WTC11 (cell line): ENCODE results near the gene LUC7L3.

Experiments used
- CBFB ChIP-seq: sonication (generic); formaldehyde crosslinking; IDR thresholded peaks from 2 replicates; pipeline ENCODE4 v1.8.1; 2022; ENCODE audit warnings: mild to moderate bottlenecking, low read depth, missing genetic modification reagents
- FOXP1 ChIP-seq: sonication (generic); formaldehyde crosslinking; IDR thresholded peaks from 2 replicates; pipeline ENCODE4 v1.8.0; 2022; ENCODE audit warnings: missing genetic modification reagents, mild to moderate bottlenecking, moderate library complexity, borderline replicate concordance
- JUN ChIP-seq: sonication (generic); formaldehyde crosslinking; IDR thresholded peaks from 2 replicates; pipeline ENCODE4 v1.8.0; 2023; ENCODE audit warnings: mild to moderate bottlenecking, missing genetic modification reagents
- NFYB ChIP-seq: sonication (generic); formaldehyde crosslinking; conservative IDR thresholded peaks from 2 replicates; pipeline ENCODE4 v1.8.0; 2022; ENCODE audit warnings: low read depth, missing genetic modification reagents
- SMAD3 ChIP-seq: sonication (generic); formaldehyde crosslinking; IDR thresholded peaks from 2 replicates; pipeline ENCODE4 v1.8.0; 2022; ENCODE audit warnings: missing genetic modification reagents, mild to moderate bottlenecking, borderline replicate concordance
- SP1 ChIP-seq: sonication (generic); formaldehyde crosslinking; conservative IDR thresholded peaks from 2 replicates; pipeline ENCODE4 v1.8.1; 2022; ENCODE audit warnings: missing genetic modification reagents
- TCF7 ChIP-seq: sonication (generic); formaldehyde crosslinking; IDR thresholded peaks from 2 replicates; pipeline ENCODE4 v1.8.0; 2022; ENCODE audit warnings: mild to moderate bottlenecking, low read depth, missing genetic modification reagents, moderate library complexity
- ZNF138 ChIP-seq: sonication (generic); formaldehyde crosslinking; conservative IDR thresholded peaks from 2 replicates; pipeline ENCODE4 v1.8.1; 2022; ENCODE audit warnings: mild to moderate bottlenecking, moderate library complexity, missing genetic modification reagents
- TF ChIP-seq, protein P1 (sequence below): sonication (generic); formaldehyde crosslinking; IDR thresholded peaks from 2 replicates; pipeline ENCODE4 v1.8.0; 2022; ENCODE audit warnings: mild to moderate bottlenecking, missing genetic modification reagents
- TF ChIP-seq, protein P2 (sequence below): sonication (generic); formaldehyde crosslinking; IDR thresholded peaks from 2 replicates; pipeline ENCODE4 v1.8.1; 2023; ENCODE audit warnings: mild to moderate bottlenecking, missing genetic modification reagents, moderate library complexity
- TF ChIP-seq, protein P3 (sequence below): fragments of 200-600 bp; IDR thresholded peaks from 2 replicates; pipeline ENCODE4 v1.8.0; 2022; ENCODE audit warnings: antibody characterized with exemption
- TF ChIP-seq, protein P4 (sequence below): sonication (generic); formaldehyde crosslinking; IDR thresholded peaks from 2 replicates; pipeline ENCODE4 v1.8.1; 2023; ENCODE audit warnings: mild to moderate bottlenecking, missing genetic modification reagents, borderline replicate concordance
- TF ChIP-seq, protein P5 (sequence below): sonication (generic); formaldehyde crosslinking; conservative IDR thresholded peaks from 2 replicates; pipeline ENCODE4 v1.8.1; 2023; ENCODE audit warnings: mild to moderate bottlenecking, low read depth, missing genetic modification reagents, moderate library complexity

DNA sequence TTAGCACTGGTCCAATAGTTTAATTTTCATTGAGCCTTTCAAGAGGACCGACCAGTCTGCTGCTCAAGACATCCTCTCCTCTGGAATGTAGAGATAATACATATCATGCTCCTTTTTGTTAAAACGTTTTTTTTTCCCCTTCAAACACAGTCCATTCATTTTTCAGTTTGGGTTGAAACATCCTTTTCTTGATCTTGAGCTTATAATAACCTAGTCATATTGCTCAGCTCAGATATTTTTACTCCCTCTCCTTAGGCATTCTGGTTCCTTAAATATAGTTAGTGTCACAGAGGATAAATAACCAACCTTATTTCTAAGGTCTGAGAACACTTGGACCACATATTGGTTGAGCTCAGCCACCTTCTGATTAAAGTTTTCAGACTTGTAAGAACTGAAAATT is 35.1 kb downstream of the LUC7L3 start:
- TF ChIP-seq TCF7 (CRISPR knock-in tag) (no peak), CBFB (CRISPR knock-in tag) (no peak), ZNF138 (no peak), SP1 (CRISPR knock-in tag) (no peak), NFYB (no peak), SMAD3 (no peak), JUN (no peak), FOXP1 (CRISPR knock-in tag) (no peak)
- TF ChIP-seq, protein P1, sequence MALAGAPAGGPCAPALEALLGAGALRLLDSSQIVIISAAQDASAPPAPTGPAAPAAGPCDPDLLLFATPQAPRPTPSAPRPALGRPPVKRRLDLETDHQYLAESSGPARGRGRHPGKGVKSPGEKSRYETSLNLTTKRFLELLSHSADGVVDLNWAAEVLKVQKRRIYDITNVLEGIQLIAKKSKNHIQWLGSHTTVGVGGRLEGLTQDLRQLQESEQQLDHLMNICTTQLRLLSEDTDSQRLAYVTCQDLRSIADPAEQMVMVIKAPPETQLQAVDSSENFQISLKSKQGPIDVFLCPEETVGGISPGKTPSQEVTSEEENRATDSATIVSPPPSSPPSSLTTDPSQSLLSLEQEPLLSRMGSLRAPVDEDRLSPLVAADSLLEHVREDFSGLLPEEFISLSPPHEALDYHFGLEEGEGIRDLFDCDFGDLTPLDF: no peak
- TF ChIP-seq, protein P2, sequence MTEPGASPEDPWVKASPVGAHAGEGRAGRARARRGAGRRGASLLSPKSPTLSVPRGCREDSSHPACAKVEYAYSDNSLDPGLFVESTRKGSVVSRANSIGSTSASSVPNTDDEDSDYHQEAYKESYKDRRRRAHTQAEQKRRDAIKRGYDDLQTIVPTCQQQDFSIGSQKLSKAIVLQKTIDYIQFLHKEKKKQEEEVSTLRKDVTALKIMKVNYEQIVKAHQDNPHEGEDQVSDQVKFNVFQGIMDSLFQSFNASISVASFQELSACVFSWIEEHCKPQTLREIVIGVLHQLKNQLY (CRISPR knock-in tag): no peak
- TF ChIP-seq, protein P3, sequence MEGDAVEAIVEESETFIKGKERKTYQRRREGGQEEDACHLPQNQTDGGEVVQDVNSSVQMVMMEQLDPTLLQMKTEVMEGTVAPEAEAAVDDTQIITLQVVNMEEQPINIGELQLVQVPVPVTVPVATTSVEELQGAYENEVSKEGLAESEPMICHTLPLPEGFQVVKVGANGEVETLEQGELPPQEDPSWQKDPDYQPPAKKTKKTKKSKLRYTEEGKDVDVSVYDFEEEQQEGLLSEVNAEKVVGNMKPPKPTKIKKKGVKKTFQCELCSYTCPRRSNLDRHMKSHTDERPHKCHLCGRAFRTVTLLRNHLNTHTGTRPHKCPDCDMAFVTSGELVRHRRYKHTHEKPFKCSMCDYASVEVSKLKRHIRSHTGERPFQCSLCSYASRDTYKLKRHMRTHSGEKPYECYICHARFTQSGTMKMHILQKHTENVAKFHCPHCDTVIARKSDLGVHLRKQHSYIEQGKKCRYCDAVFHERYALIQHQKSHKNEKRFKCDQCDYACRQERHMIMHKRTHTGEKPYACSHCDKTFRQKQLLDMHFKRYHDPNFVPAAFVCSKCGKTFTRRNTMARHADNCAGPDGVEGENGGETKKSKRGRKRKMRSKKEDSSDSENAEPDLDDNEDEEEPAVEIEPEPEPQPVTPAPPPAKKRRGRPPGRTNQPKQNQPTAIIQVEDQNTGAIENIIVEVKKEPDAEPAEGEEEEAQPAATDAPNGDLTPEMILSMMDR: no peak
- TF ChIP-seq, protein P4, sequence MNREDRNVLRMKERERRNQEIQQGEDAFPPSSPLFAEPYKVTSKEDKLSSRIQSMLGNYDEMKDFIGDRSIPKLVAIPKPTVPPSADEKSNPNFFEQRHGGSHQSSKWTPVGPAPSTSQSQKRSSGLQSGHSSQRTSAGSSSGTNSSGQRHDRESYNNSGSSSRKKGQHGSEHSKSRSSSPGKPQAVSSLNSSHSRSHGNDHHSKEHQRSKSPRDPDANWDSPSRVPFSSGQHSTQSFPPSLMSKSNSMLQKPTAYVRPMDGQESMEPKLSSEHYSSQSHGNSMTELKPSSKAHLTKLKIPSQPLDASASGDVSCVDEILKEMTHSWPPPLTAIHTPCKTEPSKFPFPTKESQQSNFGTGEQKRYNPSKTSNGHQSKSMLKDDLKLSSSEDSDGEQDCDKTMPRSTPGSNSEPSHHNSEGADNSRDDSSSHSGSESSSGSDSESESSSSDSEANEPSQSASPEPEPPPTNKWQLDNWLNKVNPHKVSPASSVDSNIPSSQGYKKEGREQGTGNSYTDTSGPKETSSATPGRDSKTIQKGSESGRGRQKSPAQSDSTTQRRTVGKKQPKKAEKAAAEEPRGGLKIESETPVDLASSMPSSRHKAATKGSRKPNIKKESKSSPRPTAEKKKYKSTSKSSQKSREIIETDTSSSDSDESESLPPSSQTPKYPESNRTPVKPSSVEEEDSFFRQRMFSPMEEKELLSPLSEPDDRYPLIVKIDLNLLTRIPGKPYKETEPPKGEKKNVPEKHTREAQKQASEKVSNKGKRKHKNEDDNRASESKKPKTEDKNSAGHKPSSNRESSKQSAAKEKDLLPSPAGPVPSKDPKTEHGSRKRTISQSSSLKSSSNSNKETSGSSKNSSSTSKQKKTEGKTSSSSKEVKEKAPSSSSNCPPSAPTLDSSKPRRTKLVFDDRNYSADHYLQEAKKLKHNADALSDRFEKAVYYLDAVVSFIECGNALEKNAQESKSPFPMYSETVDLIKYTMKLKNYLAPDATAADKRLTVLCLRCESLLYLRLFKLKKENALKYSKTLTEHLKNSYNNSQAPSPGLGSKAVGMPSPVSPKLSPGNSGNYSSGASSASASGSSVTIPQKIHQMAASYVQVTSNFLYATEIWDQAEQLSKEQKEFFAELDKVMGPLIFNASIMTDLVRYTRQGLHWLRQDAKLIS (CRISPR knock-in tag): no peak
- TF ChIP-seq, protein P5, sequence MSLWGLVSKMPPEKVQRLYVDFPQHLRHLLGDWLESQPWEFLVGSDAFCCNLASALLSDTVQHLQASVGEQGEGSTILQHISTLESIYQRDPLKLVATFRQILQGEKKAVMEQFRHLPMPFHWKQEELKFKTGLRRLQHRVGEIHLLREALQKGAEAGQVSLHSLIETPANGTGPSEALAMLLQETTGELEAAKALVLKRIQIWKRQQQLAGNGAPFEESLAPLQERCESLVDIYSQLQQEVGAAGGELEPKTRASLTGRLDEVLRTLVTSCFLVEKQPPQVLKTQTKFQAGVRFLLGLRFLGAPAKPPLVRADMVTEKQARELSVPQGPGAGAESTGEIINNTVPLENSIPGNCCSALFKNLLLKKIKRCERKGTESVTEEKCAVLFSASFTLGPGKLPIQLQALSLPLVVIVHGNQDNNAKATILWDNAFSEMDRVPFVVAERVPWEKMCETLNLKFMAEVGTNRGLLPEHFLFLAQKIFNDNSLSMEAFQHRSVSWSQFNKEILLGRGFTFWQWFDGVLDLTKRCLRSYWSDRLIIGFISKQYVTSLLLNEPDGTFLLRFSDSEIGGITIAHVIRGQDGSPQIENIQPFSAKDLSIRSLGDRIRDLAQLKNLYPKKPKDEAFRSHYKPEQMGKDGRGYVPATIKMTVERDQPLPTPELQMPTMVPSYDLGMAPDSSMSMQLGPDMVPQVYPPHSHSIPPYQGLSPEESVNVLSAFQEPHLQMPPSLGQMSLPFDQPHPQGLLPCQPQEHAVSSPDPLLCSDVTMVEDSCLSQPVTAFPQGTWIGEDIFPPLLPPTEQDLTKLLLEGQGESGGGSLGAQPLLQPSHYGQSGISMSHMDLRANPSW (CRISPR knock-in tag): no peak
